HG03342 (cell line): ENCODE data around the gene HS3ST5.
"Not testable (repeated sequence)": the region's sequence is repeated elsewhere in the genome, so short reads cannot be mapped to it uniquely, and the experiment has no call there.

Experiments used
- ATAC-seq: cut with Tn5 transposase; IDR thresholded peaks from one replicate; pipeline ENCODE4 v1.9.1; 2021; ENCODE audit warnings: mild to moderate bottlenecking, moderate library complexity; ENCODE audit not compliant: unreplicated experiment

Gene HS3ST5

GRCh38 chr6:114055763-114056162 is 287.1 kb downstream of the HS3ST5 start:
- ATAC-seq: no peak

GRCh38 chr6:114055349-114055748 is 287.5 kb downstream of the HS3ST5 start:
- ATAC-seq: no peak

DNA sequence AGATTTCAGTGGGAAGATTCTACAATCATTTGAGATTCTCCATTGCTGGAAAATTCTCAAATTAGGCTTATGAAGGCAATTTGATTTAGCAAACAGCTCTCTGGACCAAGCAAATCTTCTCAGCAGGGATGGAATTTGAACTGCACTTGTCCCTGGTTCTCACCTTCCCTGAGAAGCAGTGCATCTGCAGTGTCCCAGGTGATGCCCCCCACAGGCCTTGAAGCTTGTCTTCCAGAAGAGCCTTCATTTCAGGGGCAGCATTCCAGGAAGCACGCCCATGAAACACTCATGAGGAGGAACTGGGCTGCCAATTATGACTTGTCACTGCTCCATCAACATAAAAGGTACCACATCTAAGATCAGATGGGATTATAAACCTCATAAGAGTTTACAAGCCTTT is 289.0 kb downstream of the HS3ST5 start:
- no peak for ATAC-seq

DNA sequence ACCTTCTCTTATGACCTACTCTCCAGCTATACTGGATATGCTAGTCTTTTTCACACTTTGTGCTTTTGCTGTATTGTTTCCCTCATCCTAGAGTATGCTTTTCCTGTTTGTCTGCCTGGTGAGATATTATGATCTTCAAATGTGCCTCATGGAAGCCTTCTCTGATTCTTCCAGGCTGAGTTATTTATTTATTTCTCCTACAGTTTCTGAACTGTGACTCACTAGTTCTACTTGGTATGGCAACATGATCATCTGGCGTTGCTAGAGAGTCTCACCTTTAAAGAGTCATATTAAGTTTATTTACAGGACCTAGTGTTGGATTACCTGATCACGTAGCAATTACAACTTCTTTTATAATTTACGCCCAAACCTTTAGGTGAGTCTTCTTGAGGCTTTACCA is 290.7 kb downstream of the HS3ST5 start:
- no peak for ATAC-seq

DNA sequence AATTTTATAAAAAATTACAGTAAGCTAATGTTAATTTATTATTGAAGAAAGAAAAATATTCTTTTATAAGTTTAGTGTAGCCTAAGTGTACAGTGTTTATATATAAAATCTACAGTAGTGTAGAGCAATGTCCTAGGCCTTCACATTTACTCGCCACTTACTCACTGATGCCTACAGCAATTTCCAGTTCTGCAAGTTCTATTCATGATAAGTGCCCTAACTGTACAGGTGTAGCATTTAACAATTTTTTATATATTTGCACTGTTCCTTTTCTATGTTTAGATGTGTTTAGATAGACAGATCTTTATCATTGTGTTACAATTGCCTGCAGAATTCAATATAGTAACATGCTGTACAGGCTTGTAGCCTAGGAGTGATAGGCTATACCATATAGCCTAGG is 291.8 kb downstream of the HS3ST5 start:
- ATAC-seq: no peak

DNA sequence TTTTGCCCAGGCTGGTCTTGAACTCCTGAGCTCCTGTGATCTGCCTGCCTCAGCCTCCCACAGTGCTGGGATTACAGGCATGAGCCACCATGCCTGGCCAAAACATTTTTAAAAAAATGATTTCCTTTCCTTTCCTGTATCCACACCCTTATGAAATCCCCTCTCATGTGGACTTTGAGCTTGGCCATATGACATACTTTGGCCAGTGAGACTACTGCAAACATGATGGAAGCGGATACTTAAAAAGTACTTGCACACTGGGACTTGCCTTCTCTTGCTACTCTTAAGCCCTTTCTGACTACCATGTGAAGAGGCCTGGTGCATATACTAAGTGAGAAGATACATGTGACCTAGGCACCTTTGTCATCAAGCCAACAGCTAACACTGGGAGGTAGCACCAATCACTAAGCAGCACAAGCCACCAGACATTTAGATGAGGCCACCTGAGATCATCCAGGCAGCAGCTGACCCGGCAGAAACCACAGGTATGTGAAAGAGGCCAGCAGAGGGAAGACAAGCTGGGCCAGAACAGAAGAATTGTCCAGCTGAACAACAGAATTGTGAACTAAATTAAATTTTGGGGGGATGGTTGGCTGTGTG is 293.4 kb downstream of the HS3ST5 start:
- ATAC-seq: no peak

- ATAC-seq: not testable (repeated sequence)
Observed at GRCh38 chr6:114044566-114044965, 298.3 kb downstream of the HS3ST5 start.

DNA sequence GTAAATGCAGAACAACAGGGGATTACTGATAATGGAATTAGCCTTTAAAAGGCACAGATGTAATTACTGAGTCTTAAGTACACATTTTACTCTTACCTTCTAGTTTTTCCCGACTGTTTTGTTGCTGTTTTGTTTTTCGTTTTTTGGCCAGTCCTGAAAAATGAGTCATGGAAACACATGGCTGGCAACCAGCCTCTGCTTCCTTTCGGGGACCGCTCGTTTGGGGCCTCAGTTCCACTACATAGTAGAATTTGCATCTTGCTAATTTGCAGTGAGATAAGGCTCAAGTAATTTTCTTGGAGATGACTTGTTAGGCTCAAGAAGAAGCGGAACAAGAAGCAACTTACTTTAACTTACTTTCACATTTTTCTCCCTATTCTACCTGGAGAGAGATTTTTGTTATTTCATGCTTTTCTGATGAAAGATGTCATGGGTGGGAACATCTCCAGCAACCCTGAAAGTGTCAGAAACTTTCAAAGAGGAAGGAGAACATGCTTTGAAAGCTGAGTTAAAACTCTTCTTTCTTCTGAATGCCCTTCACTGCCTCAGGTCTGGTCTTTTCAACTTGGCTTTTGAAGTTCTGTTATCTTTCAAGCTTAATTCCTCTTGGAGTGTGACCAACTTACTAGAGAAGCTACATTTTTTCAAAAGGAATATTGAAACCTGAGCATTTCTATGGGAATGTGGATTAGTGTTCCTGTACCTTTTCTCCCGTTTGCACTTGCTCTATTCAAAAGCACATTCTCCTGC is 300.4 kb downstream of the HS3ST5 start:
- no peak for ATAC-seq

DNA sequence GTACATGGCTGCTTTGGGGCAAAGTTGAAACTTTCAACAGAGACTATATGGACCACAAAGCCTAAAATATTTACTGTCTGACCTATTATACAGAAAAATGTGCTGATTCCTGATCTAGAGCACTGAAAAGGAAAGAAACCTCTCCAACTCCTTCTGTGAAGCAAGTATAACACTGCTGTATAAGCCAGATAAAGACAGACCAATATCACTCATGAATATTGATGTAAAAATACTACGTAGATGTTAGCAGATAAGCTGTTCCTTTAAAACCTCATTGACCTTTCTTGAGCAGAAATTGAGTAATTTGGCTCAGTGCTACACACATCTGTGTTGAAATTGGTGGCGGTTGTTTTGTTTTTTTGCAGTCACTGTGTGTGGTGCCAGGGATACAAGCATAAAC is 302.0 kb downstream of the HS3ST5 start:
- no peak for ATAC-seq

GRCh38 chr6:114039841-114040240 is 303.0 kb downstream of the HS3ST5 start:
- ATAC-seq: no peak

DNA sequence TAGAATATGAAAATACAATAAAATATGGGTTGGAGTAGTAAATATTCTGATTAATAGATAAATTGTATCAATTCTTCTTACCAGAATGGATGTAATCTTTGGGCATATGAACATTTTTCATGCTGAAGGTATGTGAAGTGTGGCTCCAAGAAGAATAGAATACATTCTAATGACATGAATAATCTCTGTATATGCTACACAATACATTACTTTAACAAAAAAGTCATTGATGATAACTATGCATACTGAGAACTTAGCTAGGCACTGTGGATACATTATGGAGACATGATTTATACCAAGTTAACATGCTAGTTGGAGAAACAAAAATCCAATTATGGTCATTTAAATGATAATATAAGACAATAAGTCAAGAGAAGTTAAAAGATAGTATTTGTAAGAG is 309.2 kb downstream of the HS3ST5 start:
- no peak for ATAC-seq

GRCh38 chr6:114032721-114033120 is 310.1 kb downstream of the HS3ST5 start:
- no peak for ATAC-seq

DNA sequence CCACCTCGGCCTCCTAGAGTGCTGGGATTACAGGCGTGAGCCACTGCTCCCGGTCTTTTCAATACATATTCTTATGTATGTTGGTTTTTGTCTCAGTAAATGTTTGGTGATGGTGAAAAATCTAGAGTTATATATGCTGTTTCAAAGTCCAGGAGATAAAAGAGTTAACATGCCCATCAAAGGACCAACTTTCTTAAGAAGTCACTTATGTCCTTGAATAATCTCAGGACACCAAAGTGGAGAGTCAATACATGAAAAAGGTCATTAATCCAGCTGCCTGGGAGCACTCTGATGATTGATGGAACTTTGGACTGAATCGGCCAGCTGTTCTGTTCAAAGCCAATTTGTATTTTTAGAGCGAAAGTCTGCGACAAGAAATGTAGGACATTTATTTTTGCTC is 312.1 kb downstream of the HS3ST5 start:
- no peak for ATAC-seq

DNA sequence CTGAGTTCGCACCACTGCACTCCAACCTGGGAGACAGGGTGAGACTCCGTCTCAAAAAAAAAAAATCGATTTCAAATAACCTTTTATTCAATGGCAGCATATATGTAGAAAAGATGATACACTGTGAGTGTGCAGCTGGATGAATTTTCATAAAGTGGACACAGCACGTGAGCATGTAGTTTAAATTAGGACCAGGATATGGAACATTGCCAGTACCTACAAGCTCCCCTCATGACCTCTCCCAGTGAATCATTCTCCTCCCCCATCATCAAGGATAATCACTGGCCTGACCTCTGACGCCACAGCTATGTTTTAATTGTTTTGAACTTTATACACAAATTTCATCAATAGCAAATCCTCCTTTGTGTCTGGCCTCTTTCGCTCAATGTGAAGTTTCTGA is 318.1 kb downstream of the HS3ST5 start:
- ATAC-seq: no peak

DNA sequence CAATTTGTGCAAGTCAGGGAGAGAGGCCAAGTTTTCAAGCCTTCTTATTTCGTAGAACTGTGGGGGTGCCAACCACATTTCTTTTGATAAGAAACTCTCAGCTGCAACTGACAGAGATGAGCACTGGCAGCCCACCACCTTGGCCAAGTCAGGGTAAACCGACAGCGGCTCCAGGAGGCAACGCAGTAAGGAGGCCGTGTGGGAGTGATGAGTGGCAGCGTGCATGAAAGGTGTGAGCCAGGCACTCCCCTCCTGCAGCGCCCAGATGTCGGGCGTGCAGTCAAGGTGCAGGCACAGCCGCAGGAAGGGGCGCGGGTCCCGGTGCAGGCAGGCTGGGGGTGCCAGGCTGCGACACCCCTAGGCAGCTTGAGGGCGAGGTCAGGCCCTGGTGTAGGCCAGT is 322.6 kb downstream of the HS3ST5 start:
- no peak for ATAC-seq

DNA sequence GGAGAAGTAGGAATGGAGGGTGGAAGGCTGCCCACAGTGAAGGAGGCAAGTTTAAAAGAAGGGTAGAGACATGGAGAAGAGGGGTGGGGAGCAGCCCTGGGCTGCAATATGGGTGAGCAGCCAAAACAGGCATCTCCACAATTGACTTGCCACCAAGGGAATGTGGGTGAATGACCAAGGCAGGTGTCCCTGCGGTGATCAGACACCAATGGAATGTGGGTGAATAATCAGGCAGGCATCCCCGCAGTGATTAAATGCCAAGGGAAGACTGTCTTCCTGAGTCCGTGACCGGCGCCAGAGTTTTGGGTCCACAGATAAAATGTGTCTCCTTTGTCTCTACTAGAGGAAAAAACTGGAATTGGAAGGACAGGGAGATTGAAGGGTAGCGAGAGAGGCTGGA is 325.7 kb downstream of the HS3ST5 start:
- ATAC-seq: not testable (repeated sequence)

- not testable (repeated sequence) for ATAC-seq
Observed at GRCh38 chr6:114014106-114014505, 328.7 kb downstream of the HS3ST5 start.

DNA sequence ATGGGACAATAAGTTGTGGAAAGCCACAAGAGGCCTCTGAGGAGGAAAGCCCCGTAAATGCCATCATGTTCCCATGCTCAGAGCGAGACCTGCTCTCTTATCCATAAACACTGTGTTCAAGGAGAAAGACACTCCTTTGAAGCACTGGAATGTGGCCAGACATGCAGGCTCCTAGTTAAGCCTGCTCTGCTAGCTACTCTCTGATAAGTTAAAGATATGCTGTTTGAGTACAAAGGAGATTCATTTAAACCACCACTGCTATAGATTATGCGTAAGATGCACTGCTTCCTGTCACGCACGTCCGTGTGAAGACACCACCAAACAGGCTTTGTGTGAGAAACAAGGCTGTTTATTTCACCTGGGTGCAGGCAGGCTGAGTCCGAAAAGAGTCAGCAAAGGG is 331.3 kb downstream of the HS3ST5 start:
- ATAC-seq: not testable (repeated sequence)

- no peak for ATAC-seq
Observed at GRCh38 chr6:114010540-114010939, 332.3 kb downstream of the HS3ST5 start.

DNA sequence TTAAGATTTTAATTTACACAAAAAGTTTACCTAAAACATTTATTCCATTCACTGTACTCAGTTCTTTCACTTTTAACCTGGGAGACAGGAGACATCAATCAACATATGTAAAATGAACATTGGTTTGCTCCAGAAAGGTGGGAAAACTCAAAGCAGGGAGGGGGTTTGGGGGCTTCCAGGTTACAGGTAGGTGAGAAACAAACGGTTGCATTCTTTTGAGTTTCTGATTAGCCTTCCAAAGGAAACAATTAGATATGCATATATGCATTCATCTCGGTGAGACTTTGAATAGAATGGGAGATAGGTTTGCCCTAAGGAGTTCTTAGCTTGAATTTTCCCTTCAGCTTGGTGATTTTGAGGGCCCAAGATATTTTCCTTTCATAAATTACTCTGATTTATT is 333.6 kb downstream of the HS3ST5 start:
- ATAC-seq: no peak

DNA sequence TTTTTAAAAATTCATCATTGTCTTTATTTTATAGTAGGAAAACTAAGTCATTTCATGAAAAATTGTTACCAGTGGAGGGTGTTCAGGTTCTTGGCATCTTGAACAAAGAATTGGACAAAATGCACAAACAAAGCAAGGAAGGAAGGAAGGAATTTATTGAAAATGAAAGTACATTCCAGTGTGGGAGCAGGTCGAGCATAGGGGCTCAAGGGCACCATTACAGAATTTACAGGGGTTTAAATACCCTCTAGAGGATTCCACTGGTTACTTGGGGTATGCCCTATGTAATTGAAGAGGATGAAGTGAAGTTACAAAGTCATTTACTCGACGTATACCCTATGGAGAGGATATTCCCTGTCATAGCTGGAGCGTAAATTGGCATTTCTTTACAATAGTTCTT is 334.5 kb downstream of the HS3ST5 start:
- no peak for ATAC-seq

GRCh38 chr6:114007516-114007915 is 335.3 kb downstream of the HS3ST5 start:
- peak; percentile 91 for ATAC-seq
